DMS53 treated with DMSO at 0.1 percent for 48 hours (cell line): ENCODE data around the gene C1QTNF3.
"Not testable (repeated sequence)": the region's sequence is repeated elsewhere in the genome, so short reads cannot be mapped to it uniquely, and the experiment has no call there.

Source experiments
- DNase-seq: peaks from one replicate; lab custom pipeline; 2025; ENCODE audit not compliant: unreplicated experiment; lab: John Stamatoyannopoulos, UW

The C1QTNF3 gene

GRCh38 chr5:34043099-34043876, at the start of gene C1QTNF3:
Gene C1QTNF3, minus strand, starts transcription at chr5:34043213. Its CDS starts 88 bp downstream, at chr5:34043125.
- no peak for DNase-seq

- DNase-seq = not testable (repeated sequence)
These were observed 48.0 kb upstream of the C1QTNF3 start for GRCh38 chr5:34091039-34091438.

- DNase-seq = not testable (repeated sequence)
These were observed 46.8 kb upstream of the C1QTNF3 start for GRCh38 chr5:34089802-34090201.

- not testable (repeated sequence) for DNase-seq
These were observed 44.7 kb upstream of the C1QTNF3 start for GRCh38 chr5:34087728-34088127.

GRCh38 chr5:34083898-34084297, 40.9 kb upstream of the C1QTNF3 start:
- DNase-seq = not testable (repeated sequence)

GRCh38 chr5:34079505-34079904, 36.5 kb upstream of the C1QTNF3 start:
- not testable (repeated sequence) for DNase-seq

- not testable (repeated sequence) for DNase-seq
These were observed 34.6 kb upstream of the C1QTNF3 start for GRCh38 chr5:34077636-34078035.

GRCh38 chr5:34076719-34077364, 33.8 kb upstream of the C1QTNF3 start:
- DNase-seq = not testable (repeated sequence)

GRCh38 chr5:34074472-34074871, 31.5 kb upstream of the C1QTNF3 start:
- not testable (repeated sequence) for DNase-seq

- not testable (repeated sequence) for DNase-seq
These were observed 31.1 kb upstream of the C1QTNF3 start for GRCh38 chr5:34074071-34074470.

GRCh38 chr5:34070626-34071025, 27.6 kb upstream of the C1QTNF3 start:
- not testable (repeated sequence) for DNase-seq

- DNase-seq = no peak
These were observed 21.6 kb upstream of the C1QTNF3 start for GRCh38 chr5:34064656-34065055.

GRCh38 chr5:34062419-34062818, 19.4 kb upstream of the C1QTNF3 start:
- no peak for DNase-seq

GRCh38 chr5:34061993-34062392, 19.0 kb upstream of the C1QTNF3 start:
- DNase-seq = no peak

GRCh38 chr5:34059977-34060376, 17.0 kb upstream of the C1QTNF3 start:
- DNase-seq = no peak

- DNase-seq = no peak
These were observed 15.5 kb upstream of the C1QTNF3 start for GRCh38 chr5:34058532-34058931.

GRCh38 chr5:34057569-34057968, 14.6 kb upstream of the C1QTNF3 start:
- DNase-seq = no peak

- no peak for DNase-seq
These were observed 14.1 kb upstream of the C1QTNF3 start for GRCh38 chr5:34057118-34057517.

GRCh38 chr5:34055667-34056066, 12.7 kb upstream of the C1QTNF3 start:
- no peak for DNase-seq

- DNase-seq = no peak
These were observed 11.4 kb upstream of the C1QTNF3 start for GRCh38 chr5:34054400-34054729.

GRCh38 chr5:34053571-34054399, 10.8 kb upstream of the C1QTNF3 start:
- DNase-seq = no peak

GRCh38 chr5:34053133-34053532, 10.1 kb upstream of the C1QTNF3 start:
- DNase-seq = no peak
